Measurements from ENCODE around the gene VMO1. TPM values are rescaled to one million over a fixed set of nuclear protein-coding genes. Genes with fewer than 3 reads are reported as not detected.

The VMO1 gene
- total RNA-seq, 2 experiments from 2014 or later: 0.60 TPM; not detected in 1

DNA sequence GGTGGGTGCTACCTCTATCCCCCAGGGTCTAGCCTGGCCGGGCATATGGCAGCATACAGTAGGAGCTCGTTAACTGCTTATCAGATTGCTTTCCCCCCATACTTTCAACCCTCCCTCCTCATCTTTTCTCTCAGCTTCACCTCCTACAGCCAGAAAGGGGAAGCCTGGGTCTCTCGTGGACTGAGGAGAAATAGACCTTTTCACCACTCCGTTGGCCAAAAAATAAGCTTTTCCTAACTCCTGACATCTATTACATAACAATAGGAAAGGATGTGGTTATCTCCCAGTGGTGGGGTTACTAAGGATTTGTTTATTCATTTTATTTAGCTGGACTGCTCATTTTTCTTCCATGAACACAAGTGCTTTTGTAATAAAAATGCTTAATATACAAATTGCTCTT lies 37.5 kb downstream of the VMO1 start:
- Mint-ChIP-seq H3K4me3 (no peak overlapping the region), H3K27ac (no peak overlapping the region), H3K27me3 (ENCODE audit: low read depth) (peaks cover 2% of the 10 kb centered on the region), H3K36me3 (ENCODE audit: low read depth) (no peaks in the 10 kb centered on the region), H3K9me3 (no peaks in the 10 kb centered on the region), H3K4me1 (ENCODE audit: low read depth) (peaks cover 21% of the 10 kb centered on the region)
- DNase-seq: no peak
- intact Hi-C loops (cut with micrococcal nuclease): no loop called here
- CTCF ChIA-PET: no interaction called here

DNA sequence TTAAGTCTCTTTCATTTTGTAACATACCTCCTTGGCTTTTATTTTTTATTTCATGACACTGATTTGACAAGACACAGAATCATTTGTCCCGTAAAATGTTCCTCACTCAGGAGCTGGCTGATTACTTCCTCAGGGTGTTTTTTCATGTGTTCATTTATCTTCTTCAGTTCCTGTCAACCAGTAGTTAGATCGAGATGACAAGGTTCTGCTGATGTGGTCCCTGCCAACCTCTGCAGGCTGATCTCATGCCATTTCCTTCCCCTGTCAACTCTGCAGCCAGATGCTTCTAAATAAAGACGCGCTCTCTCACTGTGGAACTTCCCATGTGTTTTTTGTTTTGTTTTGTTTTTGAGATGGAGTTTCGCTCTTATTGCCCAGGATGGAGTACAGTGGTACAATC lies 38.3 kb downstream of the VMO1 start:
- intact Hi-C loops (cut with micrococcal nuclease): no loop called here
- Mint-ChIP-seq H3K27me3 (ENCODE audit: low read depth) (peaks cover 2% of the 10 kb centered on the region), H3K36me3 (ENCODE audit: low read depth) (no peaks in the 10 kb centered on the region), H3K27ac (peak overlapping the region; percentile 20), H3K4me3 (peak overlapping the region; percentile 44), H3K4me1 (ENCODE audit: low read depth) (peaks cover 21% of the 10 kb centered on the region), H3K9me3 (no peaks in the 10 kb centered on the region)
- peak; percentile 64 for DNase-seq
- CTCF ChIA-PET: no interaction called here

DNA sequence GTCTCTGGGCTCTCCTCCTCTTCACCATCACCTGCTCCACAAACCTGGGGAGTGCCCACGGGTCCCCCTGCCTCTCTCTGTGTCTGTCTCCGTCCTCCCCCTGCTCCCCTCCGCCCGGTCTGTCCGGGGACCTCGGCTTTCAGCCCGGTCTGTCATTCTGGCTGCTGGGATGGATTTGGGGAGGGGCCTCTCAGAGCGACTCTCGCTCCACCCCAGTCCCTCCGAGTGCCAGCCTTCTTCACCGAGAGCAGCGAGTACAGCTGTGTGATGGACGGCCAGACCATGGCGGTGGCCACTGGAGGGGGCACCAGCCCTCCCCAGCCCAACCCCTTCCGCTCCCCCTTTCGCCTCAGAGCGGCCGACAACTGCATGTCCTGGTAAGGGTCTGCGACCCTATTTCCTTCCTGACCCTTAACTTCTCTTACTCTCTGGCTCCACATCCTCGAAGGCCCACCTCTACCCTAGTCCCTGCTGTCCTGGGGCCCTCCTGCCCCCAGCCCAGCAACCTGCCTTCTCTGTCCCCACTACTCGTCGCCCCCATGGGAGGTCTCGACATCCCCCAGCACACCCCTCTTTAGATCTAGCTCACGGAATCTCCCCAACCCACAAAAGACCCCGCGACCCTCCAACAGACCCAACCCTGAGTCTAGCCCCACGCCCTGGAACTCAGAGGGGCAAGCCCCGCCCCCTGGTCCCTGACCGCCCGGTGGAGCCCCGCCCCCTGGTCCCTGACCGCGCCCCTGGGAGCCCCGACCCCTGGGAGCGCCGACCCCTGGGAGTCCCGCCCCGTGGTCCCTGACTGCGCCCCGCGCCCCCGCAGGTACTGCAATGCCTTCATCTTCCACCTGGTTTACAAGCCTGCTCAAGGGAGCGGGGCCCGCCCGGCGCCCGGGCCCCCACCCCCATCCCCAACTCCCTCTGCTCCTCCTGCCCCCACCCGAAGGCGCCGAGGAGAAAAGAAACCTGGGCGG lies 40.9 kb downstream of the VMO1 start:
- Mint-ChIP-seq H3K36me3 (ENCODE audit: low read depth) (no peaks in the 10 kb centered on the region), H3K4me1 (ENCODE audit: low read depth) (peaks cover 23% of the 10 kb centered on the region), H3K27ac (no peak overlapping the region), H3K27me3 (ENCODE audit: low read depth) (peaks cover 8% of the 10 kb centered on the region), H3K4me3 (peak overlapping the region; percentile 8), H3K9me3 (no peaks in the 10 kb centered on the region)
- CTCF ChIA-PET: no interaction called here
- no peak for DNase-seq
- intact Hi-C loops (cut with micrococcal nuclease): no loop called here

DNA sequence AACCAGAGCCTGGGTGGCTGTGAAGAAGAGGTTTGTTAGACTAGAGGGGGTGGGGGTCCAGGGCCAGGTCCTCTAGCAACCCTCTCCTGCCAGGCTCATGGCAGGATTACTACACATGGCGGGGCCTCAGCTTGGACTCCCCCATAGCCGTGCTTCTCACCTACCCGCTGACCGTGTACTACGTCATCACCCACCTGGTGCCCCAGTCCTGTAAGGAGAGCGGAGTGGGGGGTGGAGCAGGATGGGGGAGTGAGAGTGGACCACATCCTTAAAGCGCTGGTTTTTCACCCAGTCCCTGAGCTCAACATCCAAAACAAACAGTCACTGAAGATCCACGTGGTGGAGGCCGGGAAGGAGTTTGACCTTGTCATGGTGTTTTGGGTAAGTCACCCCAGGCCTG lies 42.3 kb downstream of the VMO1 start:
- peaks cover 28% of the 10 kb centered on the region for H3K4me1 Mint-ChIP-seq (ENCODE audit: low read depth)
- CTCF ChIA-PET: interaction anchor here (1.5 kb wide), 1 partner anchor 46 kb away, joined by 5 read pairs; no protein-coding TSS in a partner anchor
- H3K27ac Mint-ChIP-seq: no peak overlapping the region
- peaks cover 11% of the 10 kb centered on the region for H3K27me3 Mint-ChIP-seq (ENCODE audit: low read depth)
- no peaks in the 10 kb centered on the region for H3K36me3 Mint-ChIP-seq (ENCODE audit: low read depth)
- no peak for DNase-seq
- H3K4me3 Mint-ChIP-seq: no peak overlapping the region
- intact Hi-C loops (cut with micrococcal nuclease): no loop called here
- no peaks in the 10 kb centered on the region for H3K9me3 Mint-ChIP-seq

DNA sequence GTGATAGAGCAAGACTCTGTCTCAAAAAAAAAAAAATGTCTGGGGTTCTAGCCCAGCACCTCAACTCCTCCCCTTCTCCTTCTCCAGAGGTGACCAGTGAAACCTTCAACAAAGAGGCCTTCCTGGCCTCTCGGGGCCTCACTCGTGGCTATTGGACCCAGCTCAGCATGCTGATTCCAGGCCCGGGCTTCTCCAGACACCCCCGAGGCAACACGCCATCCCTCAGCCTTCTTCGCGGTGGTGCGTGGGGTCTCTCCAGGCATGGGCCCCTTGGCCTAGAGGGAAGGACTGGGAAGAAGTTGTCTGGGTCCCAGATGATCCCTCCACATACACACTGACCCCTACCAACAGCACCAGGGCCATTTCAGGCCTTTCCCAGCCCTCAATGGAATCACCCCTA lies 42.9 kb downstream of the VMO1 start:
- Mint-ChIP-seq H3K27me3 (ENCODE audit: low read depth) (peaks cover 18% of the 10 kb centered on the region), H3K36me3 (ENCODE audit: low read depth) (no peaks in the 10 kb centered on the region), H3K27ac (no peak overlapping the region), H3K4me1 (ENCODE audit: low read depth) (peaks cover 28% of the 10 kb centered on the region), H3K9me3 (no peaks in the 10 kb centered on the region), H3K4me3 (no peak overlapping the region)
- DNase-seq: no peak
- intact Hi-C loops (cut with micrococcal nuclease): no loop called here
- CTCF ChIA-PET: interaction anchor here (0.6 to 1.5 kb wide), 2 partner anchors 47 to 191 kb away, joined by 3 to 5 read pairs; no protein-coding TSS in a partner anchor

DNA sequence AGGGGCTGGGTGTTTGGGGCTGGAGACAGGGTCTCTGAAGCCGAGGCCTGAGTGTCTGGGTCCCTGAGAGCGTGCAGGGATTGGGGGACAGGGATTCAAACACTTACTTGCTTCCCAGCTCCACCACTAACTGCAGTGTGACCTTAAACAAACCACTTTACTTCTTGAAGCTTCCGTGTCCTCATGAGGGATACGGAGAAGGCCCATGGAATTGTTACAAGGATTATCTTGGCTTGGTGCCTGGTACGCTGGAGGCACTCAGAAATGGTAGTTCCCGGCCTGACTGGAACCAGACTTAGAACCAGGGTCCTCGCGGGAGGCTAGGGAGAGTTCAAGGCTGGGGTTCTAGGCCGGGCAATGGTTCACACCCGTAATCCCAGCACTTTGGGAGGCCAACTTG lies 43.5 kb downstream of the VMO1 start:
- DNase-seq: no peak
- Mint-ChIP-seq H3K9me3 (no peaks in the 10 kb centered on the region), H3K27ac (no peak overlapping the region), H3K4me1 (ENCODE audit: low read depth) (peaks cover 24% of the 10 kb centered on the region), H3K36me3 (ENCODE audit: low read depth) (no peaks in the 10 kb centered on the region), H3K4me3 (no peak overlapping the region), H3K27me3 (ENCODE audit: low read depth) (peaks cover 20% of the 10 kb centered on the region)
- CTCF ChIA-PET: no interaction called here
- intact Hi-C loops (cut with micrococcal nuclease): no loop called here

DNA sequence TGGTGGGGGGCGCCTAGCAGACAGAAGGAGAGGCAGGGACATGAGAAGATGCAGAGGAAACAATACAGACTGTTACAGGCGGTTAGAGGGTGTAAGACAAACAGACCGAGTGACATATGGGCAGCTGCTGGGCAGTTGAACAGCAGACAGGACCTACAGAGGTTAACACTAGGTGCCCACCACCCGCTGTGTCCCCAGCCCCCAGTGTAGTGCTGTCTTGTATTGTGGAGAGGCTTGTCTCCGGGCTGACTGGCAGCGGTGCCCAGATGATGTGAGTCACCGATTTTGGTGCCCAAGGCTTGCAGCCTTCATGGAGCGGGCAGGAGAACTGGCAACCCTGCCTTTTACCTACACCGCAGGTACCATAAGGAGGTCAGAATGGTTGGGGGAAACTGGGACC lies 44.0 kb downstream of the VMO1 start:
- H3K36me3 Mint-ChIP-seq (ENCODE audit: low read depth): no peaks in the 10 kb centered on the region
- no peak for DNase-seq
- CTCF ChIA-PET: no interaction called here
- H3K9me3 Mint-ChIP-seq: no peaks in the 10 kb centered on the region
- no peak overlapping the region for H3K4me3 Mint-ChIP-seq
- no peak overlapping the region for H3K27ac Mint-ChIP-seq
- peaks cover 22% of the 10 kb centered on the region for H3K4me1 Mint-ChIP-seq (ENCODE audit: low read depth)
- peaks cover 20% of the 10 kb centered on the region for H3K27me3 Mint-ChIP-seq (ENCODE audit: low read depth)
- intact Hi-C loops (cut with micrococcal nuclease): no loop called here

DNA sequence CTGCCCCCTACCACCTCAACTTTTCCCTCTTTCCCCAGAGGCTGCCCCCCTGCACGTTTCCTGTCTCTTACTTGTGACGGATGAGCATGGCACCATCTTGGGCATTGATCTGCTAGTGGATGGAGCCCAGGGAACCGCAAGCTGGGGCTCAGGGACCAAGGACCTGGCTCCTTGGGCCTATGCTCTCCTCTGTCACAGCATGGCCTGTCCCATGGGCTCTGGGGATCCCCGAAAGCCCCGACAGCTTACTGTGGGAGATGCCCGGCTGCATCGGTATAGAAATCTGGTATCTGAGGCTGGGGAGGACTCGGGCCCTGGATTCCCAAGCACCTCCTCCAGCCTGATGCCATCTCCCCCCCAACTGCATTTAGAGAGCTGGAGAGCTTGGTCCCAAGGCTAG lies 44.6 kb downstream of the VMO1 start:
- Mint-ChIP-seq H3K27ac (no peak overlapping the region), H3K9me3 (no peaks in the 10 kb centered on the region), H3K4me1 (ENCODE audit: low read depth) (peaks cover 21% of the 10 kb centered on the region), H3K36me3 (ENCODE audit: low read depth) (no peaks in the 10 kb centered on the region), H3K27me3 (ENCODE audit: low read depth) (peaks cover 20% of the 10 kb centered on the region), H3K4me3 (no peak overlapping the region)
- CTCF ChIA-PET: no interaction called here
- intact Hi-C loops (cut with micrococcal nuclease): no loop called here
- DNase-seq: no peak

DNA sequence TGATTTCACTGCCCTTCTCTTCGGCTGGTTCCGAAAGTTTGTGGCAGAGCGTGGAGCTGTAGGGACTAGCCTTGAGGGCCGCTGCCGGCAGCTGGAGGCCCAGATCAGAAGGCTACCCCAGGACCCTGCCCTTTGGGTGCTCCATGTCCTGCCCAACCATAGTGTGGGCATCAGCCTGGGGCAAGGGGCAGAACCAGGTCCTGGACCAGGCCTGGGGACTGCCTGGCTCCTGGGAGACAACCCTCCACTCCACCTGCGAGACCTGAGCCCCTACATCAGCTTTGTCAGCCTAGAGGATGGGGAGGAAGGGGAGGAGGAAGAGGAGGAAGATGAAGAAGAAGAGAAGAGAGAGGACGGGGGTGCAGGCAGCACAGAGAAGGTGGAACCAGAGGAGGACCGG lies 45.6 kb downstream of the VMO1 start:
- H3K27me3 Mint-ChIP-seq (ENCODE audit: low read depth): peaks cover 20% of the 10 kb centered on the region
- H3K9me3 Mint-ChIP-seq: no peaks in the 10 kb centered on the region
- no peak overlapping the region for H3K27ac Mint-ChIP-seq
- no peaks in the 10 kb centered on the region for H3K36me3 Mint-ChIP-seq (ENCODE audit: low read depth)
- intact Hi-C loops (cut with micrococcal nuclease): no loop called here
- CTCF ChIA-PET: no interaction called here
- H3K4me3 Mint-ChIP-seq: peak overlapping the region; percentile 70
- no peak for DNase-seq
- H3K4me1 Mint-ChIP-seq (ENCODE audit: low read depth): peaks cover 22% of the 10 kb centered on the region

DNA sequence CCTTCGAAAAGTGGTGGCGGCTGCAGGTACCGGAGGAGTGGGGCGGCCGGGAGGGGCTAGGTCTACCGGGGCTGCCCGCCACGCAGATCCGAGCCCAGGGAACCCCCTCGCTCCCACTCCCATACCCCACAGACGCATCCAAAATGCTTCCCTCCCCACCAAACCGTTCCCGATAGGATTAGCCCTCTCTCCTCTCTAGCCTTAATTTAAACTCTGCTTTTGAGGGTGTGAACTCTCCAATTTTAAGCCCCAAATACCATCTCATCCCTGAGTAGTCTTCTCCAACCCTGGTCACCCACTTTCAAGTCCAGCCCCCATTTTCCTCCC lies 46.2 kb downstream of the VMO1 start:
- no peak overlapping the region for H3K27ac Mint-ChIP-seq
- H3K36me3 Mint-ChIP-seq (ENCODE audit: low read depth): no peaks in the 10 kb centered on the region
- peaks cover 18% of the 10 kb centered on the region for H3K4me1 Mint-ChIP-seq (ENCODE audit: low read depth)
- no peak for DNase-seq
- H3K9me3 Mint-ChIP-seq: no peaks in the 10 kb centered on the region
- peaks cover 20% of the 10 kb centered on the region for H3K27me3 Mint-ChIP-seq (ENCODE audit: low read depth)
- intact Hi-C loops (cut with micrococcal nuclease): no loop called here
- CTCF ChIA-PET: no interaction called here
- H3K4me3 Mint-ChIP-seq: peak overlapping the region; percentile 70

DNA sequence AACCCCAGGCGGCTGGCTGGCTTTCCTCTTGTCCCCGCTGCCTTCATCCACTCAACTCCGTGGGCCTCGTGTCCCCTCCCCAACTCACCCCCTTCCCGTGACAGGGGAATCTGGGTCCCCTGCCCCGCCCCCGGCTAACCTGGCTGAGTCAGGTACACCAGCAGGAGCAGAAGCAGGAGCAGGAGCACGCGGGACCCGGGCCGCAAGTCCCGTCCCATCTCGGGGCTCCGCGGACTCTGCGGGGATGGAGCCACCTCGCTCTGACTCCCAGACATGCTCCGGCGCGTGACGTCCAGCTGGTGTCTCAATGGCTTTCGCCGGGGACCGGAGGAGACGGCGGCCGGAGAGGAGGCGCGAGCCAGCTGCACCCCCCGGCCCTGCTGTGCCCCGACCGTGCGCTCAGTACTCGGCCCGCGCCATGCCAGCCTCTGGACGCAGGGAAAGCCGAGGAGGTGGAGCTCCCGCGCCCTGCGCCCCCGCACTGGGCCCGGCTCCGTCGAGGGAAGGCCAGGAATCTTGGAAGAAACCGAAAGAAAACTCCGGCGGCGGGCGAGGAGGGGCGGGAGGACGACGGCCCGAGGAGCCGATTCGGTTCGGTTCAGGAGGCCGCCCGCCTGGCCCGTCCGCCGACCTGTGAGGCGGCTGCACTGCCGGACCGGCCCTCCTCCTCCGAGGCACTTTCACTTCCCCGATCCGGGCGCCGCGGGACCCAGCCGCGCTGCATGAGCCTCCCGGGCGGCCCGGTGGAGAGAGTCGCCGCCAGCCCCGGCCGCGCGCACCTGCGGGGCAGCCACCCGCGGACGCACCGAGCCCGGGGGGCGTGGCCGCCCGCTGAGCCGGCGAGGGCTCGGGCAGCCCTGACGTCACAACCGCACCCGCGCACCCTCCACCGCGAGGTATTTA lies 46.8 kb downstream of the VMO1 start, which contains the start of the genes CXCL16 and ZMYND15:
TSS of gene CXCL16 (minus strand) at position 807 of the 903 bp plus-strand sequence. CDS start at position 218, 589 bp downstream.
TSS of gene ZMYND15 (plus strand) at position 712 of the 903 bp plus-strand sequence. CDS start 716 bp downstream, outside the sequence.
- DNase-seq: peak; percentile 52
- intact Hi-C loops (cut with micrococcal nuclease): loop anchor here (2.0 kb wide), 1 partner anchor 51 kb away; no protein-coding TSS in a partner anchor
- Mint-ChIP-seq H3K9me3 (no peaks in the 10 kb centered on the region), H3K27ac (no peak within 1 kb of the TSS), H3K4me3 (peak within 1 kb of the TSS; percentile 72), H3K36me3 (ENCODE audit: low read depth) (no peaks in the 10 kb centered on the region), H3K4me1 (ENCODE audit: low read depth) (peaks cover 18% of the 10 kb centered on the region), H3K27me3 (ENCODE audit: low read depth) (peaks cover 20% of the 10 kb centered on the region)
- CTCF ChIA-PET: interaction anchor here (0.6 kb wide), 1 partner anchor 175 kb away, joined by 3 read pairs; no protein-coding TSS in a partner anchor

Measured in activated naive CD4-positive, alpha-beta T cell treated with anti-CD3 and anti-CD28 coated beads for 36 hours (primary cell).